ENCODE data around the gene ZNF630. TPM values are rescaled to one million over a fixed set of nuclear protein-coding genes. Genes with fewer than 3 reads are reported as not detected.
"Not testable (repeated sequence)": the region's sequence is repeated elsewhere in the genome, so short reads cannot be mapped to it uniquely, and the experiment has no call there.

Gene ZNF630
- total RNA-seq, 3 donors from 2014 or later: 3.2 to 6.4 (median 4.8) TPM

- H3K9me3 ChIP-seq: no peaks in the 10 kb centered on the region
- H3K4me3 ChIP-seq: no peak overlapping the region
- H3K36me3 ChIP-seq (ENCODE audit: low read depth): no peaks in the 10 kb centered on the region
- intact Hi-C loops (cut with DNase I, micrococcal nuclease): loop anchor here in 1 of 2 donors (10.0 kb wide), 1 partner anchor 171 kb away; no protein-coding TSS in a partner anchor
- H3K4me1 ChIP-seq (ENCODE audit: low read depth): no peaks in the 10 kb centered on the region
- peak; percentile 65 for ATAC-seq
- TF ChIP-seq CTCF (IDR thresholded peaks at IDR 0.05): peak; percentile 19
- DNase-seq: peak in 1 of 3 donors; percentile 64
These were observed 45.9 kb downstream of the ZNF630 start for GRCh38 chrX:48025561-48025960.

DNA sequence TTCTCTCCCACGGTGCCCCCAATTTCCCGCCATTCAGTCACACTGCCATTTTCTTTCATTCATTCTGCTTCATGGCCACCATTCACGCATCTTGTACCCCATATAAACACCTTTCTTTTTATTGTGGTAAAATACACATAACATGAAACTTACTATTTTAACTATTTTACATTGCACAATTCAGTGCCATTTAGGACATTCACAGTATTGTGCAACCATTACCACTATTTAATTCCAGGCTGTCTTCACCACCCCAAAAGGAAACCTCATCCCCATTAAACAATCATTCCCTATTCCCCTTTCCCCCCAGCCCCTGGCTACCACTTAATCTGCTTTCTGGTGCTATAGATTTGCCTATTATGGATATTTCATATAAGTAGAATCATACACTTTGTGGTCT lies 48.7 kb downstream of the ZNF630 start:
- no peak overlapping the region for H3K4me3 ChIP-seq
- no peaks in the 10 kb centered on the region for H3K9me3 ChIP-seq
- TF ChIP-seq CTCF (IDR thresholded peaks at IDR 0.05): no peak
- no peak for ATAC-seq
- H3K36me3 ChIP-seq (ENCODE audit: low read depth): no peaks in the 10 kb centered on the region
- intact Hi-C loops (cut with DNase I, micrococcal nuclease): loop anchor here in 1 of 2 donors (10.0 kb wide), 1 partner anchor 168 kb away; no protein-coding TSS in a partner anchor
- no peaks in the 10 kb centered on the region for H3K4me1 ChIP-seq (ENCODE audit: low read depth)
- no peak for DNase-seq

GRCh38 chrX:48022100-48022499 lies 49.3 kb downstream of the ZNF630 start:
- Histone ChIP-seq H3K4me3 (no peak overlapping the region), H3K9me3 (no peaks in the 10 kb centered on the region), H3K4me1 (ENCODE audit: low read depth) (no peaks in the 10 kb centered on the region), H3K36me3 (ENCODE audit: low read depth) (no peaks in the 10 kb centered on the region)
- ATAC-seq: no peak
- no peak for DNase-seq
- TF ChIP-seq CTCF (IDR thresholded peaks at IDR 0.05): no peak
- intact Hi-C loops (cut with DNase I, micrococcal nuclease): loop anchor here in 1 of 2 donors (10.0 kb wide), 1 partner anchor 167 kb away; no protein-coding TSS in a partner anchor

GRCh38 chrX:48021026-48021900 lies 50.2 kb downstream of the ZNF630 start:
- intact Hi-C loops (cut with DNase I, micrococcal nuclease): loop anchor here in 1 of 2 donors (10.0 kb wide), 1 partner anchor 166 kb away; no protein-coding TSS in a partner anchor
- peak; percentile 72 to 85 (median 82) for DNase-seq
- no peaks in the 10 kb centered on the region for H3K4me1 ChIP-seq (ENCODE audit: low read depth)
- H3K4me3 ChIP-seq: peak overlapping the region; percentile 11
- peak; percentile 88 for ATAC-seq
- no peaks in the 10 kb centered on the region for H3K36me3 ChIP-seq (ENCODE audit: low read depth)
- no peaks in the 10 kb centered on the region for H3K9me3 ChIP-seq
- no peak for TF ChIP-seq CTCF (IDR thresholded peaks at IDR 0.05)

GRCh38 chrX:48020472-48020871 lies 51.0 kb downstream of the ZNF630 start:
- H3K9me3 ChIP-seq; DNase-seq; H3K36me3 ChIP-seq (ENCODE audit: low read depth); H3K4me3 ChIP-seq; H3K4me1 ChIP-seq (ENCODE audit: low read depth); ATAC-seq: not testable (repeated sequence)
- intact Hi-C loops (cut with DNase I, micrococcal nuclease): loop anchor here in 1 of 2 donors (10.0 kb wide), 1 partner anchor 166 kb away; no protein-coding TSS in a partner anchor

DNA sequence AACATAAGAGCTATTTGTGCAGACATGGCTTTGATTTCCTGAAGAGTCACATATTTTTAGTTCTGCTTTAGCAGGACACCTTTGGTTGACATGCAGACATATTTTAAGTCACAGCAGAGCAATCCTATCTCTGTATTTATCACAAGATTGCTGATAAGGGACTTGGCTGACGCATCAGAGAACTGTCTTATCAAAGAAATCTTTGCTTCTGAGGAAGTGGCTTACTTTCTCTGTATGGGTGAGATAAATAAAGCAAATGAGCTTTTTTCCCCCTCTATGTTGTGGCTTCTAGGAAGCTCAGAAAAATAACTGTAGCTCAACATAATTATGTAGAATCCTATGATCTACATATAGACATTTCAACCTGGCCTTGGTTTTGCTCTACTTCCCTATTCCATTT lies 51.5 kb downstream of the ZNF630 start:
- H3K9me3 ChIP-seq; H3K36me3 ChIP-seq (ENCODE audit: low read depth); H3K4me1 ChIP-seq (ENCODE audit: low read depth); H3K4me3 ChIP-seq; DNase-seq; ATAC-seq: not testable (repeated sequence)
- intact Hi-C loops (cut with DNase I, micrococcal nuclease): loop anchor here in 1 of 2 donors (10.0 kb wide), 1 partner anchor 165 kb away; no protein-coding TSS in a partner anchor

- H3K4me3 ChIP-seq; ATAC-seq; intact Hi-C loops (cut with DNase I, micrococcal nuclease); H3K36me3 ChIP-seq (ENCODE audit: low read depth); H3K9me3 ChIP-seq; H3K4me1 ChIP-seq (ENCODE audit: low read depth); DNase-seq: not testable (repeated sequence)
These were observed 54.7 kb downstream of the ZNF630 start for GRCh38 chrX:48016583-48017310.

GRCh38 chrX:48009445-48009960 lies 61.9 kb downstream of the ZNF630 start:
- H3K4me1 ChIP-seq (ENCODE audit: low read depth); H3K9me3 ChIP-seq; intact Hi-C loops (cut with DNase I, micrococcal nuclease); H3K36me3 ChIP-seq (ENCODE audit: low read depth); H3K4me3 ChIP-seq; DNase-seq; ATAC-seq: not testable (repeated sequence)
